ENCODE measurements around the gene TINAGL1.

Gene TINAGL1

DNA sequence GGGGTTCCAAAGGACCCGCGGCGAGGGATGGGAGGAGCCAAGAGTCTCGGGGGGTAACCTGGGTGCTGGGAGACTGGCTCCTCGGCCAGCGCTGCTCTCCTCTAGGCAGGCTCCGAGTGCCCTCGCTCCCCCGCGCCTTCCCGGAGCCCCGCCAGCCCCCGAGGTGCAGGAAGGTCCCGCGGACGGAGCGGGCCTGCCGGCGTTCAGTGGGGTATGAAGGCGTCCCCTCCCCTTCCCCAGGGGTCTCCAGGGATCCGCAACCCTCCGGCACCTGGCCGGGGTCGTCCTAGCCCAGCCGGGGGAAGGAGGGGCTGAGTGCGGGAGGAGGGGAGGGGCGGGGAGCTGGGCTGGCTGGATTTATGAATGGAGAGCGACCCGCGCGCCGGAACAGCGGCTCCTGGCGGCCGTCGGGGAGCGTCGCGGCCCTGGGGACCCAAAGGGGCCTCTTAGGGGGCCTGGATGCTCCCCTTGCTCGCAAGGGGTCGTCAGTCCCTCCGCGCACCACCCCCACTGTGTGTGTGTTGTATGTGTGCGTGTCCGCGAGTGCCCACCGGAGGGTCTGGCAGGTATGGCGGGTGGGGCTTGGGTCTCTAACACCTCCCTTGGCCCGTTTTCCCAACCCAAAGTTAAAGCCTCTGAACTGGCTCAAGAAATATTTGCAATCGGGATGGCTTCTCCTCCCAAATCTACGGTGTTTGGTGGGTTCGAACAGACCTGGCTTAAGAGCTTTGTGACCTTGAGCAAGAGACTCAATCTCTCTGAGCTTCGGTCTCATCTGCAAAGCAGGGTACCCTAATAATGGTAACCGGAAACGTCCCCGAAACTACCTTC lies 41.8 kb downstream of the TINAGL1 start:
- no peak for FAIRE-seq
- TF ChIP-seq POLR2A (IDR thresholded peaks at IDR 0.05; ENCODE audit: low read depth, low read length) = no peak
- DNase-seq (ENCODE audit: insufficient read length, low spot score) = peak; percentile 45

DNA sequence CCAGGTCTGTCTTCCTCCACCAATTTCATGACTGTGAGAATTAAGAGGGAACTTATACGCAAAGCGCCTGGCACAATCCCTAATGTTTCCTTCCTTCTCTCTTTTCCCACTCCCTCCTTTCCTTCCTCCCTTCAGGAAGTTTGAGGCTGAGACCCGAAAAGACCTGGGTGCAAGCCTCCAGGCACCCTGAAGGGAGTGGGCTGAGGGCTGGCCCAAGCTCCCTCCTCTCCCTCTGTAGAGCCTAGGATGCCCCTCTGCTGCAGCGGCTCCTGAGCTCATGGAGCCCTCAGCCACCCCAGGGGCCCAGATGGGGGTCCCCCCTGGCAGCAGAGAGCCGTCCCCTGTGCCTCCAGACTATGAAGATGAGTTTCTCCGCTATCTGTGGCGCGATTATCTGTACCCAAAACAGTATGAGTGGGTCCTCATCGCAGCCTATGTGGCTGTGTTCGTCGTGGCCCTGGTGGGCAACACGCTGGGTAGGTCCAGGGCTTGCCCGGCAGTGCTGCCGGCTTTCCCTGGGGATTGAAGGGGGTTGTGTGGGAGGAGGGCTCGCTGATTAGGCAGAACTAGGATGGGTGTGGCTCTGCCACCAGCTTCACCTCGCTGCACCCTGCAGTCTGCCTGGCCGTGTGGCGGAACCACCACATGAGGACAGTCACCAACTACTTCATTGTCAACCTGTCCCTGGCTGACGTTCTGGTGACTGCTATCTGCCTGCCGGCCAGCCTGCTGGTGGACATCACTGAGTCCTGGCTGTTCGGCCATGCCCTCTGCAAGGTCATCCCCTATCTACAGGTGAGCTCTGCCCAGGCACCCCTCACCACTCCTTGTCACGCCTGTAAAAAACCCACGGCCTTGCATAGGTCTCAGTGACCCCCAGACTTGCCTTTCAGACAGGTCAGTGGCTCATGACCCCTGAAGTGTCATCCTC lies 42.9 kb downstream of the TINAGL1 start:
- DNase-seq (ENCODE audit: insufficient read length, low spot score) = no peak
- no peak for TF ChIP-seq POLR2A (IDR thresholded peaks at IDR 0.05; ENCODE audit: low read depth, low read length)
- no peak for FAIRE-seq

DNA sequence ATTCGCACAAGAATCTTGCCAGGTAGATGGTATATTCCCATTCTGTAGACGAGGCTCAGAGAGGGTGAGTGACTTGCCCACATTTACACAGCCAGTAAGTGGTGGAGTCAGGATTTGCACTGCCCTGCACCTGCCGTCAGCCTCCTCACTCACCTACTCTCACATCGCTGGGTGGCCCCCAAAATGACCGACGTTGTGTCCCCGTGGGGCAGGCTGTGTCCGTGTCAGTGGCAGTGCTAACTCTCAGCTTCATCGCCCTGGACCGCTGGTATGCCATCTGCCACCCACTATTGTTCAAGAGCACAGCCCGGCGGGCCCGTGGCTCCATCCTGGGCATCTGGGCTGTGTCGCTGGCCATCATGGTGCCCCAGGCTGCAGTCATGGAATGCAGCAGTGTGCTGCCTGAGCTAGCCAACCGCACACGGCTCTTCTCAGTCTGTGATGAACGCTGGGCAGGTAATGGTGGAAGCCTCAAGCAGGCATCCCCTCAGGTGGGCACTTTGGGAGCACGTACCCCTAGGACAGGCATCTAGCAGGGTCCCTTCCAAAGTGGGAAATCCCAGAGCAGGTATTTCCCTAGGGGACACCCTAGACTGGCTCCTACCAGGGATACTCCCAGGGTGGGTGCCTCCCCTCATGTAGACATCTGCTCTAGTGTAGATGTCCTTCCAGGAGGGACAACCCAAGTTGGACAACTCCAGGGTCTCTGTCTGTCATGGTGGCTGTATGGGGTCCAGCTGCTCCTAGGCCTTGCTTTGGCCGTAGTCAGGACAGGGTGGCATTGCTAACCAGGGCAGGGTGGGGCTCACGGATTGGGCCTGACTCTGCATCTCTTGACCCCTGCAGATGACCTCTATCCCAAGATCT lies 44.5 kb downstream of the TINAGL1 start:
- no peak for TF ChIP-seq POLR2A (IDR thresholded peaks at IDR 0.05; ENCODE audit: low read depth, low read length)
- FAIRE-seq (no peak), DNase-seq (ENCODE audit: insufficient read length, low spot score) (no peak)

DNA sequence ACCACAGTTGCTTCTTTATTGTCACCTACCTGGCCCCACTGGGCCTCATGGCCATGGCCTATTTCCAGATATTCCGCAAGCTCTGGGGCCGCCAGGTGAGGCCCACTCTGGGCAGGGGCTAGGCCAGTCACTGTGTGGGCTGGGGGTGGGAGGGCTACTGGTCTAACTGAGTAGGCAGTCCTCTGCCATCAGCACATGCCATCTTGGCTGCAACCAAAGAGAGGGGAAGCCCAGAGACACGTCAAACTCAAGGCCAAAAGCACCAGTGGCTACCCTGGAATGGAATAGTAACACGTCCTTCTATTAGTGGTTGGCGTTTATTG lies 45.1 kb downstream of the TINAGL1 start:
- TF ChIP-seq POLR2A (IDR thresholded peaks at IDR 0.05; ENCODE audit: low read depth, low read length) = no peak
- DNase-seq (ENCODE audit: insufficient read length, low spot score) = no peak
- no peak for FAIRE-seq

DNA sequence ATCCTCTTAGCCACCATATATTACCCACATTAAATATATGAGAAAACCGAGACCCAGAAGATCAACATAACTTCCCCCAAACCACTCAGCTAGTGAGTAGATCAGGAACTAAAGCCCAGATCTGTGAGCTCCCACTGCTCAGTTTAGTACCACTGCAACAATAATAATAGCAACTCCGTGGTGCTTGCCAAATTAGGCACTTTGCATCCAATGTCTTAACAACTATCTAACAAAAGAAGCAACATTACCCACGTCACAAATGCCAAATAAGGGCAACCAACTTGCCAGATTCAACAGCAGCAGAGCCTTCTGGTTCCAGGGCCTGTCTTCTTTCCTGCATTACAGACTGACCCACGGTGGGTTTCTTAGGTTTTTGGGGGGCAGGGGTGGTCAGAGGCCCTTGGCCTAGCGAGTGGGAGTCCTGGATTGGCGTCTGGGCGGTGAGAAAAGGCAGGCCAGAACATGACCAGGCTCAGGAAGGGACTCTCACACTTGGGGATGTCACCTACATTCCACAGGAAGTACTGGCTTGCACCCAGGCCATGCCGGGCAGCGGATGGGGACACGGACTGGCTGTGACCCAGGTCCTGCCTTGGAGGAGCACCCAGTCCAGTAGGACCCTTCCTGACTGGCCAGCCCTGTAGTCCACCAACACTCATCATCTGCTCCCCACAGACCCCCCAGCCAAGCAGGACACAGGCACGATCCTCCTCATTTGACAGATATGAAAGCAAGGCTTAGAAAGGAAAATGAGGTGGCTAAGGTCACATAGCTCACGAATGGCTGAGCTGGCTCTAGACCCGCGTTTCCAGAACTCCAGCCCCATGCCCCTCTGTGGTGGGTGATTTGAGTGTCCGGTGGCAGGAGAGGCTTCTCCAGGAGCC lies 45.8 kb downstream of the TINAGL1 start:
- no peak for TF ChIP-seq POLR2A (IDR thresholded peaks at IDR 0.05; ENCODE audit: low read depth, low read length)

DNA sequence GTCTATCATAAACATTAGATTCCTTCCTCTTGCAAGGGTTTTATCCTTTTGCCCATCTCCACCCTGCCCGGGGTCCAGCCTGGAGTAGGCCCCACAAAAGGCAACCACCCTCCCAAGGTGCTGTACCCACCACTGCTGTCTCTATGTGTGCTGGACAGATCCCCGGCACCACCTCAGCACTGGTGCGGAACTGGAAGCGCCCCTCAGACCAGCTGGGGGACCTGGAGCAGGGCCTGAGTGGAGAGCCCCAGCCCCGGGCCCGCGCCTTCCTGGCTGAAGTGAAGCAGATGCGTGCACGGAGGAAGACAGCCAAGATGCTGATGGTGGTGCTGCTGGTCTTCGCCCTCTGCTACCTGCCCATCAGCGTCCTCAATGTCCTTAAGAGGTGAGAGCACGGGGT lies 47.0 kb downstream of the TINAGL1 start:
- DNase-seq (ENCODE audit: insufficient read length, low spot score) (no peak), FAIRE-seq (no peak)
- TF ChIP-seq POLR2A (IDR thresholded peaks at IDR 0.05; ENCODE audit: low read depth, low read length) = no peak

More for the DNA sequence above, 45.8 kb downstream of the TINAGL1 start:
- DNase-seq (ENCODE audit: insufficient read length, low spot score) = no peak
- no peak for FAIRE-seq

DNA sequence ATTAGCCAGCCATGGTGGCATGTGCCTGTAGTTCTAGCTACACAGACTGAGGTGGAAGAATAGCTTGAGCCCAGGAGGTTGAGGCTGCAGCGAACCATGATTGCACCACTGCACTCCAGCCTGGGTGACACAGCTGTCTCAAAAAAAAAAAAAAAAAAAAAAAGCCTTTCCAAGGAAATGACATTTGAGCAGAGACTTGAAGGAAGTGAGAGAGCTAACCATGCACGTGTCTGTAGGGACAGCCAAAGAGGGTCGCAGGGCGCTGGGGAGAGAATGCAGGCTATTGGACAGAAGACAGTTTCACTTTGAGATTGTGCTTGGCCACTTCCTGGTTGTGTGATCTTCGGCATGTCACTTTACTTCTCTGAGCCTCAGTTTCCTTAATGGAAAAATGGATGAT lies 48.0 kb downstream of the TINAGL1 start:
- TF ChIP-seq POLR2A (IDR thresholded peaks at IDR 0.05; ENCODE audit: low read depth, low read length) = no peak
- FAIRE-seq = no peak
- no peak for DNase-seq (ENCODE audit: insufficient read length, low spot score)

DNA sequence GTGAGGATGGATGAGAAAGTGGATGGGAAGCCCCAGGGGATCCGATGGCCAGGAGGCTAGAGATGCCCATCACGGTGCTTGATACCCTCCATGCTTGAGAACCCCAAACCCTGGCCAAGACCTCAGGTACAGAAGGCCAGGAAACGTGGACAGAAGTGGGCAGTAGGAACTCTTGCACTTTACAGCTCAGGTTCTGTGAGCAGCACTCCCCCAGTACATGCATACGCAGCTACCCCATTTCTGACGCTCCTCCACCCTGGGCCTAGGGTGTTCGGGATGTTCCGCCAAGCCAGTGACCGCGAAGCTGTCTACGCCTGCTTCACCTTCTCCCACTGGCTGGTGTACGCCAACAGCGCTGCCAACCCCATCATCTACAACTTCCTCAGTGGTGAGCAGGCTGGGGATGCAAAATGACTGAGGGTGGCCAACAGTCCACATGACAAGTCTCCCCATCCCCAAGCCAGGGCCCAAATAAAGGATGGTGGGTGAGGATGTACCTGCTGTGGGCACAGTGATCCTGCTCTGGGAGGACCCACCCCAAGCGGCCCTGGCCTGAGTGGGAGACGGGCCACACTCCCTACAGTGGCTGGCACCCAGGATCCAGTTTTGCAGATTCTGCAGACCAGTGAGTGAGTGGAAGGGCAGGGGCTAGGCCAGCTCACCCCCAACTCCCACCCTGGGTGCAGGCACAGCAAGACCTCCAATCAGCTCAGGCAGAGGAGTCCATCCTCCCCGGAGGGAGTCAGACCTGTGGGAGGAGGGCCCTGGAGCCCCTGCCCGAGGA lies 48.6 kb downstream of the TINAGL1 start:
- DNase-seq (ENCODE audit: insufficient read length, low spot score) (no peak), FAIRE-seq (no peak)
- no peak for TF ChIP-seq POLR2A (IDR thresholded peaks at IDR 0.05; ENCODE audit: low read depth, low read length)

DNA sequence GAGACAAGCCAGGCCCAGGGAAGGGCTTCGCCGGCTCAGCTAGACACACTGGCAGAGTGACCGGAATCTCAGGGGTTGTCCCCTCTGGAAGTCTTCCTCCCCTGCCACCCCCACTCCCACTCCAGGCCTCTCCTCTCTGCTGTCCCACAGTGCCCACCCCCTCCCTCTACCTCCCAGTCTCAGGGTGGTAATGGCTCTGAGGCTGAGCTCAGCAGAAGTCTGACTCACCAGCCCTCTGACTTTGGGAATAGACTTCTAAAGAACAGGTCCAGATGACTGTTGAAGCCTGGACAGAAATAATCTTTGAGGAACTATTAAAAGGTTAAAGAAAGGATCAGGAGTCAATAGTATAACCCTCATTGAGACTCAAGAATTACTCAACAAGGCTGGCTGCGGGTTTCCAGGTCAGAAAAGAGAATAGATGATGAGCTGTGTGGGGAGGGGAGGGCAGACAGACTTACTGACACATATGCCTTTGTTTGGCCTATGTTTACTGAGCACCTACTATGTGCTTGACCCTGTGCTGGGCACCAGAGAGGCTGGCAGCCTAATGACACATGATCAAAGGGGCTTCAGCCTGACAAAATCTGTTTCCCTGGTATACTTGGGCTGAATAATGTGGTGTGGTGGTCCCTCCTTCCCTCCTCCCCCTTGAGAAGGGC lies 49.4 kb downstream of the TINAGL1 start:
- no peak for TF ChIP-seq POLR2A (IDR thresholded peaks at IDR 0.05; ENCODE audit: low read depth, low read length)
- DNase-seq (ENCODE audit: insufficient read length, low spot score) (peak; percentile 62), FAIRE-seq (no peak)

DNA sequence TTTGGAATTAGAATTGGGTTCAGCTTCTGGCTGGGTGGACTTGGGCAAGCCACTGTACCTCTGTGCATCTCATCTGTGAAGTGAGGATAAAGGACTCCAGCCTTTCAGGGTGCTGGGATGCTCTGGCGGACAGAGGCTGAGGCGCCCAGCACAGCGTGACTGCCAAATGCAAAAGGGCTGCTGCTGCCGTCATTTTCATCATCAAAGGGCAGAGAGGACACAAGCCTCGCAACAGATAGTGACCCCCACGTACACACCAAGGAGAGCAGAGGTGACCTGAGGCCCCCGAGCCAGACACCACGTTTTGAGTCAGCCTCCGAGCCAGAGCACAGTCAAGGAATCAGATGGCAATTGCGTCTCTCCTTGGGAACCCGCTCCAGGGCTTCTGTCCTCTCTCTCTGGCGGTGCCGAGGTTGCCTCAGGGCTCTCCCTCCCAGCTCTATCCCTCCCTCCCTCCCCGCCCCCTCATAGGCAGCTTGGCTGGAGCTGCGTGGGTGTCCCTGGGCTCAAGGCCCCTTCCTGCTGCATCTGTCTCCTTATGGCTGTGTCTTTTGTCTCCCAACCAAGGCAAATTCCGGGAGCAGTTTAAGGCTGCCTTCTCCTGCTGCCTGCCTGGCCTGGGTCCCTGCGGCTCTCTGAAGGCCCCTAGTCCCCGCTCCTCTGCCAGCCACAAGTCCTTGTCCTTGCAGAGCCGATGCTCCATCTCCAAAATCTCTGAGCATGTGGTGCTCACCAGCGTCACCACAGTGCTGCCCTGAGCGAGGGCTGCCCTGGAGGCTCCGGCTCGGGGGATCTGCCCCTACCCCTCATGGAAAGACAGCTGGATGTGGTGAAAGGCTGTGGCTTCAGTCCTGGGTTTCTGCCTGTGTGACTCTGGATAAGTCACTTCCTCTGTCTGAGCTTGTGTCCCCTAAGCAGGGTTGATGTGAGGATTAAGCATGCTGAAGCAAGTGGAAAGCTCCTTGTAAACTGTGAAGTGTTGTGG lies 50.2 kb downstream of the TINAGL1 start:
- DNase-seq (ENCODE audit: insufficient read length, low spot score) (no peak), FAIRE-seq (no peak)
- no peak for TF ChIP-seq POLR2A (IDR thresholded peaks at IDR 0.05; ENCODE audit: low read depth, low read length)
